Liver (tissue), 3 donors: ENCODE measurements around the gene SLC41A1.

ENCODE experiments used
- SP1 ChIP-seq: IDR thresholded peaks from 2 replicates; pipeline ENCODE4 v1.6.1; 2018; ENCODE audit warnings: antibody characterized with exemption, mild to moderate bottlenecking
- TAF1 ChIP-seq: conservative IDR thresholded peaks from 2 replicates; pipeline ENCODE4 v1.6.1; 2016; ENCODE audit warnings: antibody characterized with exemption, mild to moderate bottlenecking
- TF ChIP-seq, protein P1 (sequence below): fragments of 150-350 bp; IDR thresholded peaks from 2 replicates; pipeline ENCODE4 v1.5.1; 2017; ENCODE audit warnings: improper control_type of control experiment, low read depth, low read length; ENCODE audit not compliant: missing input control
- donor health status: healthy.
- donor health status: healthy.

DNA sequence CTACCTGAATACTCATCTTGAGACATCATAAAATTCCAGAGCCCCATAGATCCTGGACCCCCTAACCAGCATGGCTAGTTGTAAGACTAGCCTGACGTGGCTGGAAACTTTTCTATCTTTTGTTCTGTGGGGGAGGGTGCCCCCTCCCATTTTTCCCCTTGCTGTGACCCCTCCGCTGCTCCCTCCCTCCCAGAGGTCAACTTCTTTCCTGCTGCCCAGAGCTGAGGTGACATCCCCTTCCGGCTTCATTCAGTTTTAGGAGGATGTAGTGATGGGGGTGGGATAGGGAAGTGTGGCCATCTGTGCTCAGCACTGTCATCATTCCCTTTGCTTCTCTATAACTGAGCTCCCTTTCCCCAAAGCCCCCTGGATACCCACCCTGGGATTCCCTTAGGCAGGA lies 4.4 kb upstream of the SLC41A1 start:
- TF ChIP-seq, protein P1, sequence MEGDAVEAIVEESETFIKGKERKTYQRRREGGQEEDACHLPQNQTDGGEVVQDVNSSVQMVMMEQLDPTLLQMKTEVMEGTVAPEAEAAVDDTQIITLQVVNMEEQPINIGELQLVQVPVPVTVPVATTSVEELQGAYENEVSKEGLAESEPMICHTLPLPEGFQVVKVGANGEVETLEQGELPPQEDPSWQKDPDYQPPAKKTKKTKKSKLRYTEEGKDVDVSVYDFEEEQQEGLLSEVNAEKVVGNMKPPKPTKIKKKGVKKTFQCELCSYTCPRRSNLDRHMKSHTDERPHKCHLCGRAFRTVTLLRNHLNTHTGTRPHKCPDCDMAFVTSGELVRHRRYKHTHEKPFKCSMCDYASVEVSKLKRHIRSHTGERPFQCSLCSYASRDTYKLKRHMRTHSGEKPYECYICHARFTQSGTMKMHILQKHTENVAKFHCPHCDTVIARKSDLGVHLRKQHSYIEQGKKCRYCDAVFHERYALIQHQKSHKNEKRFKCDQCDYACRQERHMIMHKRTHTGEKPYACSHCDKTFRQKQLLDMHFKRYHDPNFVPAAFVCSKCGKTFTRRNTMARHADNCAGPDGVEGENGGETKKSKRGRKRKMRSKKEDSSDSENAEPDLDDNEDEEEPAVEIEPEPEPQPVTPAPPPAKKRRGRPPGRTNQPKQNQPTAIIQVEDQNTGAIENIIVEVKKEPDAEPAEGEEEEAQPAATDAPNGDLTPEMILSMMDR = no peak
- TF ChIP-seq TAF1 = no peak
- TF ChIP-seq SP1 = no peak
